Measurements from ENCODE around the gene KCNK5. TPM values are rescaled to one million over a fixed set of nuclear protein-coding genes. Genes with fewer than 3 reads are reported as not detected.

Gene KCNK5
- total and polyA plus RNA-seq, 9 of the 15 experiments (the other 6 are each of a cell fraction or from before 2014, with no cell fraction given) = 1.5 to 45.8 (median 25.8) TPM

DNA sequence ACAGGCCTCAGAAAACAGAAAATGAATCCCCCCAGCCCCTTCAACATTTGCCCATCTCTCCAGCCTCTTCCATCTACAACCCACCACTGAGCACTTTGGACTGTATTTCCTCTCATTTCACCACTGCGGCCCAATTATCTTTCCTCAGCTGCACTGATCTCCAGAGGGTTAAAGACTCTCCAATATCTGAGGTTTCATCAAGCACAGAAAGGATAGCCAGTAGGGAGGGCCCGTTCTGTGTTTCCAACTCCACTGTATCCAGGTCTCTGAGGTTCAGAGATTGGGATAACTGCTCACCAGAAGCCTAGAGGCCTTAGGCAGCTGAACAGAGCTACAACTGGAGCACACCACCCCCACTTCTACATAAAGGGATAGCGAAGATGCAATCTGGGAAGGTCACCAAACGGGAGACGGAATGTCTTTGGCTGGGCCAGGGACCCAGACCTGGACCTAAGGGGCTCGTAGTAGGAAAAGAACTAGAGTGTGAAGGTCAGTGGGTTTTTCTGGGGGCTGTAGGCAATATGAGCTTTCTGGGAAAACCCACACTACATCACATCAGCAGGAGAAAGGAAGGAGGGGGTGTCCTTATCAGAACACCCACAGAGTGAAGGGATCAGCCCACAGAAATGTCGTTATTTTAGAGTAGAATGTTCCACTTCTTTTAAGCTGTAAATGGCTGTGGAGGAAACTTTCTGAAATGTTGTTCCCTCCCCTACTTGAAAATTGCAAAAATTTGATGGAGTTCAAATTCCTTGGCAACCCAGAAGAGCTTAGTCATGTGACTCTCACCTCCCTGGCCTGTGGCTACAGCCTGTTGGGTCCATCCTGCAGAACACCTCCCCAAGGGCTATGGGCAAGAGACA lies 7.3 kb downstream of the KCNK5 start (continued):
- TF ChIP-seq, protein P1, sequence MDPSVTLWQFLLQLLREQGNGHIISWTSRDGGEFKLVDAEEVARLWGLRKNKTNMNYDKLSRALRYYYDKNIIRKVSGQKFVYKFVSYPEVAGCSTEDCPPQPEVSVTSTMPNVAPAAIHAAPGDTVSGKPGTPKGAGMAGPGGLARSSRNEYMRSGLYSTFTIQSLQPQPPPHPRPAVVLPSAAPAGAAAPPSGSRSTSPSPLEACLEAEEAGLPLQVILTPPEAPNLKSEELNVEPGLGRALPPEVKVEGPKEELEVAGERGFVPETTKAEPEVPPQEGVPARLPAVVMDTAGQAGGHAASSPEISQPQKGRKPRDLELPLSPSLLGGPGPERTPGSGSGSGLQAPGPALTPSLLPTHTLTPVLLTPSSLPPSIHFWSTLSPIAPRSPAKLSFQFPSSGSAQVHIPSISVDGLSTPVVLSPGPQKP (CRISPR knock-in tag; IDR thresholded peaks at IDR 0.05) = no peak
- TF ChIP-seq ZFX (CRISPR knock-in tag; IDR thresholded peaks at IDR 0.05) (no peak), JUND (IDR thresholded peaks at IDR 0.05; ENCODE audit: borderline replicate concordance, low read depth, low read length) (peak; percentile 49; the same call in 1 of the 2 replicates), JUND (tag; IDR thresholded peaks at IDR 0.05; ENCODE audit: borderline replicate concordance, low read depth, low read length) (no peak; the same call in 2 of the 3 replicates), NR2C1 (IDR thresholded peaks at IDR 0.05) (no peak), NR2C1 (tag; IDR thresholded peaks at IDR 0.05) (peak; percentile 49; the same call in 1 of the 2 replicates), NCOR1 (IDR thresholded peaks at IDR 0.05) (peak; percentile 69), MTA3 (IDR thresholded peaks at IDR 0.05; ENCODE audit: borderline replicate concordance) (no peak), STAG1 (CRISPR knock-in tag; IDR thresholded peaks at IDR 0.05; ENCODE audit: borderline replicate concordance) (no peak)
- TF ChIP-seq, protein P2, sequence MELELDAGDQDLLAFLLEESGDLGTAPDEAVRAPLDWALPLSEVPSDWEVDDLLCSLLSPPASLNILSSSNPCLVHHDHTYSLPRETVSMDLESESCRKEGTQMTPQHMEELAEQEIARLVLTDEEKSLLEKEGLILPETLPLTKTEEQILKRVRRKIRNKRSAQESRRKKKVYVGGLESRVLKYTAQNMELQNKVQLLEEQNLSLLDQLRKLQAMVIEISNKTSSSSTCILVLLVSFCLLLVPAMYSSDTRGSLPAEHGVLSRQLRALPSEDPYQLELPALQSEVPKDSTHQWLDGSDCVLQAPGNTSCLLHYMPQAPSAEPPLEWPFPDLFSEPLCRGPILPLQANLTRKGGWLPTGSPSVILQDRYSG (tag; conservative IDR thresholded peaks at IDR 0.05; ENCODE audit: low read depth) = no peak
- TF ChIP-seq, protein P3, sequence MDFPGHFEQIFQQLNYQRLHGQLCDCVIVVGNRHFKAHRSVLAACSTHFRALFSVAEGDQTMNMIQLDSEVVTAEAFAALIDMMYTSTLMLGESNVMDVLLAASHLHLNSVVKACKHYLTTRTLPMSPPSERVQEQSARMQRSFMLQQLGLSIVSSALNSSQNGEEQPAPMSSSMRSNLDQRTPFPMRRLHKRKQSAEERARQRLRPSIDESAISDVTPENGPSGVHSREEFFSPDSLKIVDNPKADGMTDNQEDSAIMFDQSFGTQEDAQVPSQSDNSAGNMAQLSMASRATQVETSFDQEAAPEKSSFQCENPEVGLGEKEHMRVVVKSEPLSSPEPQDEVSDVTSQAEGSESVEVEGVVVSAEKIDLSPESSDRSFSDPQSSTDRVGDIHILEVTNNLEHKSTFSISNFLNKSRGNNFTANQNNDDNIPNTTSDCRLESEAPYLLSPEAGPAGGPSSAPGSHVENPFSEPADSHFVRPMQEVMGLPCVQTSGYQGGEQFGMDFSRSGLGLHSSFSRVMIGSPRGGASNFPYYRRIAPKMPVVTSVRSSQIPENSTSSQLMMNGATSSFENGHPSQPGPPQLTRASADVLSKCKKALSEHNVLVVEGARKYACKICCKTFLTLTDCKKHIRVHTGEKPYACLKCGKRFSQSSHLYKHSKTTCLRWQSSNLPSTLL (IDR thresholded peaks at IDR 0.05) = no peak
- TF ChIP-seq, protein P4, sequence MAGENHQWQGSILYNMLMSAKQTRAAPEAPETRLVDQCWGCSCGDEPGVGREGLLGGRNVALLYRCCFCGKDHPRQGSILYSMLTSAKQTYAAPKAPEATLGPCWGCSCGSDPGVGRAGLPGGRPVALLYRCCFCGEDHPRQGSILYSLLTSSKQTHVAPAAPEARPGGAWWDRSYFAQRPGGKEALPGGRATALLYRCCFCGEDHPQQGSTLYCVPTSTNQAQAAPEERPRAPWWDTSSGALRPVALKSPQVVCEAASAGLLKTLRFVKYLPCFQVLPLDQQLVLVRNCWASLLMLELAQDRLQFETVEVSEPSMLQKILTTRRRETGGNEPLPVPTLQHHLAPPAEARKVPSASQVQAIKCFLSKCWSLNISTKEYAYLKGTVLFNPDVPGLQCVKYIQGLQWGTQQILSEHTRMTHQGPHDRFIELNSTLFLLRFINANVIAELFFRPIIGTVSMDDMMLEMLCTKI (IDR thresholded peaks at IDR 0.05; ENCODE audit: partially characterized antibody) = no peak
- TF ChIP-seq, protein P5, sequence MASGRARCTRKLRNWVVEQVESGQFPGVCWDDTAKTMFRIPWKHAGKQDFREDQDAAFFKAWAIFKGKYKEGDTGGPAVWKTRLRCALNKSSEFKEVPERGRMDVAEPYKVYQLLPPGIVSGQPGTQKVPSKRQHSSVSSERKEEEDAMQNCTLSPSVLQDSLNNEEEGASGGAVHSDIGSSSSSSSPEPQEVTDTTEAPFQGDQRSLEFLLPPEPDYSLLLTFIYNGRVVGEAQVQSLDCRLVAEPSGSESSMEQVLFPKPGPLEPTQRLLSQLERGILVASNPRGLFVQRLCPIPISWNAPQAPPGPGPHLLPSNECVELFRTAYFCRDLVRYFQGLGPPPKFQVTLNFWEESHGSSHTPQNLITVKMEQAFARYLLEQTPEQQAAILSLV (tag; IDR thresholded peaks at IDR 0.05) = no peak
- TF ChIP-seq, protein P6, sequence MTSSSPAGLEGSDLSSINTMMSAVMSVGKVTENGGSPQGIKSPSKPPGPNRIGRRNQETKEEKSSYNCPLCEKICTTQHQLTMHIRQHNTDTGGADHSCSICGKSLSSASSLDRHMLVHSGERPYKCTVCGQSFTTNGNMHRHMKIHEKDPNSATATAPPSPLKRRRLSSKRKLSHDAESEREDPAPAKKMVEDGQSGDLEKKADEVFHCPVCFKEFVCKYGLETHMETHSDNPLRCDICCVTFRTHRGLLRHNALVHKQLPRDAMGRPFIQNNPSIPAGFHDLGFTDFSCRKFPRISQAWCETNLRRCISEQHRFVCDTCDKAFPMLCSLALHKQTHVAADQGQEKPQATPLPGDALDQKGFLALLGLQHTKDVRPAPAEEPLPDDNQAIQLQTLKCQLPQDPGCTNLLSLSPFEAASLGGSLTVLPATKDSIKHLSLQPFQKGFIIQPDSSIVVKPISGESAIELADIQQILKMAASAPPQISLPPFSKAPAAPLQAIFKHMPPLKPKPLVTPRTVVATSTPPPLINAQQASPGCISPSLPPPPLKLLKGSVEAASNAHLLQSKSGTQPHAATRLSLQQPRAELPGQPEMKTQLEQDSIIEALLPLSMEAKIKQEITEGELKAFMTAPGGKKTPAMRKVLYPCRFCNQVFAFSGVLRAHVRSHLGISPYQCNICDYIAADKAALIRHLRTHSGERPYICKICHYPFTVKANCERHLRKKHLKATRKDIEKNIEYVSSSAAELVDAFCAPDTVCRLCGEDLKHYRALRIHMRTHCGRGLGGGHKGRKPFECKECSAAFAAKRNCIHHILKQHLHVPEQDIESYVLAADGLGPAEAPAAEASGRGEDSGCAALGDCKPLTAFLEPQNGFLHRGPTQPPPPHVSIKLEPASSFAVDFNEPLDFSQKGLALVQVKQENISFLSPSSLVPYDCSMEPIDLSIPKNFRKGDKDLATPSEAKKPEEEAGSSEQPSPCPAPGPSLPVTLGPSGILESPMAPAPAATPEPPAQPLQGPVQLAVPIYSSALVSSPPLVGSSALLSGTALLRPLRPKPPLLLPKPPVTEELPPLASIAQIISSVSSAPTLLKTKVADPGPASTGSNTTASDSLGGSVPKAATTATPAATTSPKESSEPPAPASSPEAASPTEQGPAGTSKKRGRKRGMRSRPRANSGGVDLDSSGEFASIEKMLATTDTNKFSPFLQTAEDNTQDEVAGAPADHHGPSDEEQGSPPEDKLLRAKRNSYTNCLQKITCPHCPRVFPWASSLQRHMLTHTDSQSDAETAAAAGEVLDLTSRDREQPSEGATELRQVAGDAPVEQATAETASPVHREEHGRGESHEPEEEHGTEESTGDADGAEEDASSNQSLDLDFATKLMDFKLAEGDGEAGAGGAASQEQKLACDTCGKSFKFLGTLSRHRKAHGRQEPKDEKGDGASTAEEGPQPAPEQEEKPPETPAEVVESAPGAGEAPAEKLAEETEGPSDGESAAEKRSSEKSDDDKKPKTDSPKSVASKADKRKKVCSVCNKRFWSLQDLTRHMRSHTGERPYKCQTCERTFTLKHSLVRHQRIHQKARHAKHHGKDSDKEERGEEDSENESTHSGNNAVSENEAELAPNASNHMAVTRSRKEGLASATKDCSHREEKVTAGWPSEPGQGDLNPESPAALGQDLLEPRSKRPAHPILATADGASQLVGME (CRISPR knock-in tag; IDR thresholded peaks at IDR 0.05) = no peak
